IMR-90 (cell line): ENCODE data around the gene NPLOC4. TPM values are rescaled to one million over a fixed set of nuclear protein-coding genes. Genes with fewer than 3 reads are reported as not detected.

Source experiments
- ATAC-seq: fragments of 200-7000 bp; cut with Tn5 transposase; 2 replicates; pipeline ENCODE4 v1.9.1; 2020; ENCODE audit warnings: low read depth, mild to moderate bottlenecking, moderate library complexity
- BruUV-seq: library from RNA; stranded (reverse); fragments of 400-500 nt; replicated peaks from 2 replicates; lab custom pipeline; 2021; lab: Mats Ljungman, UMichigan
- CTCF ChIA-PET: fragments of 300-600 bp; formaldehyde crosslinking; extraction: SDS; loops from one replicate; lab custom pipeline; 2021; ENCODE audit warnings: antibody characterized with exemption; lab: Yijun Ruan, JAX
- POLR2A ChIA-PET: fragments of 300-600 bp; sonication (Branson Sonifier 250); formaldehyde crosslinking; loops from one replicate; lab custom pipeline; 2022; ENCODE audit warnings: antibody characterized with exemption; ENCODE audit not compliant: unreplicated experiment; lab: Charles Lee
- DNase-seq: peaks from one replicate; pipeline ENCODE4 v3.0.0; 2013
- H2AFZ ChIP-seq: replicated peaks from 2 replicates; pipeline ENCODE3; 2013; ENCODE audit warnings: low read length, mild to moderate bottlenecking; ENCODE audit not compliant: poor library complexity
- H2AK5ac ChIP-seq: 2 replicates; pipeline ENCODE4 v1.6.1; 2013; ENCODE audit warnings: low read depth, low read length, inconsistent platforms
- H2AK9ac ChIP-seq: replicated peaks from 2 replicates; pipeline ENCODE3; 2013; ENCODE audit warnings: mild to moderate bottlenecking, low read depth, low read length, moderate library complexity; ENCODE audit not compliant: poor library complexity
- H2BK120ac ChIP-seq: 2 replicates; pipeline ENCODE4 v1.6.1; 2013; ENCODE audit warnings: low read depth, low read length, inconsistent platforms
- H2BK15ac ChIP-seq: 3 replicates; pipeline ENCODE4 v1.6.1; 2013; ENCODE audit warnings: low read depth, low read length, inconsistent platforms
- H2BK20ac ChIP-seq: 2 replicates; pipeline ENCODE4 v1.6.1; 2013; ENCODE audit warnings: low read depth, mild to moderate bottlenecking, inconsistent platforms, low read length, moderate library complexity
- H2BK5ac ChIP-seq: 2 replicates; pipeline ENCODE4 v1.6.1; 2013; ENCODE audit warnings: mild to moderate bottlenecking, low read depth, low read length, inconsistent platforms; ENCODE audit not compliant: poor library complexity, severe bottlenecking
- H3K14ac ChIP-seq: replicated peaks from 2 replicates; pipeline ENCODE4 v1.6.1; 2013; ENCODE audit warnings: low read depth, low read length, inconsistent platforms
- H3K18ac ChIP-seq: 2 replicates; pipeline ENCODE4 v1.6.1; 2013; ENCODE audit warnings: low read depth, low read length, control low read depth
- H3K23ac ChIP-seq: 2 replicates; pipeline ENCODE4 v1.6.1; 2013; ENCODE audit warnings: low read depth, low read length, inconsistent platforms
- H3K27ac ChIP-seq: 2 replicates; pipeline ENCODE4 v1.5.1; 2013; ENCODE audit warnings: mild to moderate bottlenecking, control low read depth, low read length; ENCODE audit not compliant: insufficient read depth
- H3K27me3 ChIP-seq: 2 replicates; pipeline ENCODE4 v1.6.1; 2013; ENCODE audit warnings: low read length; ENCODE audit not compliant: control insufficient read depth, insufficient read depth
- H3K36me3 ChIP-seq: 2 replicates; pipeline ENCODE4 v1.6.1; 2013; ENCODE audit warnings: low read length, mixed read lengths; ENCODE audit not compliant: control insufficient read depth, insufficient read depth
- H3K4ac ChIP-seq: 2 replicates; pipeline ENCODE4 v1.6.1; 2013; ENCODE audit warnings: low read depth, low read length, inconsistent platforms
- H3K4me1 ChIP-seq: 2 replicates; pipeline ENCODE4 v1.6.1; 2013; ENCODE audit warnings: low read length, mixed read lengths; ENCODE audit not compliant: control insufficient read depth, insufficient read depth
- H3K4me2 ChIP-seq: 2 replicates; pipeline ENCODE4 v1.6.1; 2013; ENCODE audit warnings: low read depth, mild to moderate bottlenecking, control low read depth, low read length, moderate library complexity
- H3K4me3 ChIP-seq: 2 replicates; pipeline ENCODE4 v1.5.1; 2013; ENCODE audit warnings: low read depth, mild to moderate bottlenecking, control low read depth, low read length, moderate library complexity; ENCODE audit not compliant: insufficient read depth
- H3K56ac ChIP-seq: 2 replicates; pipeline ENCODE4 v1.6.1; 2013; ENCODE audit warnings: low read length, inconsistent platforms; ENCODE audit not compliant: insufficient read depth; ENCODE audit errors: extremely low read depth
- H3K79me1 ChIP-seq, 2 experiments: 2 replicates each; pipeline ENCODE4 v1.6.1; 2013; ENCODE audit warnings: low read length in 2 of 2, inconsistent platforms in 1 of 2, low read depth in 1 of 2
- H3K9ac ChIP-seq: 2 replicates; pipeline ENCODE4 v1.6.1; 2013; ENCODE audit warnings: low read depth, low read length, control low read depth
- H3K9me1 ChIP-seq: 2 replicates; pipeline ENCODE4 v1.6.1; 2013; ENCODE audit warnings: low read length, inconsistent platforms; ENCODE audit not compliant: insufficient read depth
- H3K9me3 ChIP-seq: 2 replicates; pipeline ENCODE4 v1.6.1; 2013; ENCODE audit warnings: low read length; ENCODE audit not compliant: control insufficient read depth, insufficient read depth
- H4K20me1 ChIP-seq: 2 replicates; pipeline ENCODE4 v1.6.1; 2013; ENCODE audit warnings: low read length, inconsistent platforms; ENCODE audit not compliant: insufficient read depth
- H4K5ac ChIP-seq: 2 replicates; pipeline ENCODE4 v1.6.1; 2013; ENCODE audit warnings: mild to moderate bottlenecking, low read depth, low read length, control low read depth
- H4K8ac ChIP-seq, 2 experiments: 2 replicates each; pipeline ENCODE4 v1.6.1; 2013; ENCODE audit warnings: low read depth in 2 of 2, low read length in 2 of 2, control low read depth in 1 of 2, inconsistent platforms in 1 of 2
- H4K91ac ChIP-seq: 2 replicates; pipeline ENCODE4 v1.6.1; 2013; ENCODE audit warnings: low read depth, low read length, inconsistent platforms; ENCODE audit not compliant: insufficient read depth
- CEBPB ChIP-seq: IDR thresholded peaks from 2 replicates; pipeline ENCODE4 v1.6.1; 2012; ENCODE audit warnings: low read depth, low read length, improper control_type of control experiment
- MXI1 ChIP-seq: IDR thresholded peaks from 2 replicates; pipeline ENCODE4 v1.6.1; 2012; ENCODE audit warnings: low read depth, mild to moderate bottlenecking, low read length, moderate library complexity, borderline replicate concordance
- RCOR1 ChIP-seq: IDR thresholded peaks from 2 replicates; pipeline ENCODE4 v1.6.1; 2012; ENCODE audit warnings: mild to moderate bottlenecking, low read length, improper control_type of control experiment; ENCODE audit not compliant: insufficient replicate concordance
- USF2 ChIP-seq: fragments of 150-350 bp; IDR thresholded peaks from 2 replicates; pipeline ENCODE4 v1.6.1; 2017; ENCODE audit warnings: mild to moderate bottlenecking, antibody characterized with exemption, low read length, low read depth
- WGBS, 2 experiments: methylation state at CpG; one replicate each; pipeline versions ENCODE4 v1.1.5 to v1.1.7; 2013; ENCODE audit warnings: missing lambda C conversion rate in 2 of 2; ENCODE audit not compliant: insufficient read length in 1 of 2; ENCODE audit errors: extremely low coverage in 2 of 2; 5-methylcytosine and 5-hydroxymethylcytosine counted together
- dilution Hi-C: fragments of 300-500 bp; cut with HindIII; formaldehyde crosslinking; loops from one replicate; pipeline ENCODE4 v1.14.3; 2018; ENCODE audit warnings: low sequenced_read_pairs; ENCODE audit not compliant: unreplicated experiment
- in situ Hi-C: fragments of 300-500 bp; cut with MboI; formaldehyde crosslinking; loops from 3 replicates; pipeline ENCODE4 v1.14.3; 2019; ENCODE audit warnings: low sequenced_read_pairs, inconsistent platforms, mixed read lengths
- intact Hi-C: fragments of 100-400 bp; cut with micrococcal nuclease; formaldehyde crosslinking; loops from 2 replicates; pipeline ENCODE4 v1.10.0; 2022
- polyA plus RNA-seq, 3 experiments: library from polyadenylated mRNA; depleted of rRNA; stranded (reverse); fragments of >200 nt; gene quantifications; 2 replicates each; pipeline ENCODE4 v1.2.3, GENCODE V29; 2012; ENCODE audit warnings: low replicate concordance in 1 of 3
- total RNA-seq: library from RNA; depleted of rRNA; stranded (reverse); fragments of >200 nt; gene quantifications from 2 replicates; pipeline ENCODE4 v1.2.3, GENCODE V29; 2012
- TF ChIP-seq, protein P1 (sequence below): conservative IDR thresholded peaks from 2 replicates; pipeline ENCODE4 v1.5.1; 2012; ENCODE audit warnings: mild to moderate bottlenecking, low read depth, low read length, improper control_type of control experiment

Gene NPLOC4
- total and polyA plus RNA-seq, 2 of the 4 experiments (the other 2 are of a cell fraction): 70.4 to 78.3 TPM

- Histone ChIP-seq H3K23ac (no peak overlapping the region), H3K4me2 (no peak overlapping the region), H2BK120ac (no peak overlapping the region), H3K27ac (no peak overlapping the region), H3K4me3 (no peak overlapping the region), H2BK5ac (no peak overlapping the region), H2BK15ac (no peak overlapping the region), H3K9me1 (no peaks in the 10 kb centered on the region), H3K56ac (no peak overlapping the region), H3K79me1 (no peaks in the 10 kb centered on the region; a peak in 1 of 4 replicates), H4K91ac (no peak overlapping the region), H3K18ac (no peak overlapping the region), H3K9me3 (no peaks in the 10 kb centered on the region), H4K5ac (no peak overlapping the region), H4K8ac (no peak overlapping the region), H3K9ac (no peak overlapping the region), H2AK5ac (no peak overlapping the region), H3K4ac (no peak overlapping the region), H2AFZ (no peak overlapping the region), H3K4me1 (no peaks in the 10 kb centered on the region), H3K36me3 (peaks cover 34% of the 10 kb centered on the region), H3K14ac (no peak overlapping the region), H4K20me1 (peaks cover 7% of the 10 kb centered on the region; the same call in 1 of the 2 replicates), H2BK20ac (no peak overlapping the region), H3K27me3 (peaks cover 10% of the 10 kb centered on the region; the same call in 1 of the 2 replicates), H2AK9ac (no peak overlapping the region)
- 98% methylated on average over 13 of the region's 28 CpGs; no CpG with 5 or more reads in 1 of the 2 experiments for WGBS, 2 experiments
- ATAC-seq (no peak), DNase-seq (no peak)
- ChIA-PET CTCF (no interaction called here), POLR2A (no interaction called here)
- dilution Hi-C loops: no loop called here
- no peak for TF ChIP-seq USF2
- no peak for TF ChIP-seq CEBPB
- TF ChIP-seq, protein P1, sequence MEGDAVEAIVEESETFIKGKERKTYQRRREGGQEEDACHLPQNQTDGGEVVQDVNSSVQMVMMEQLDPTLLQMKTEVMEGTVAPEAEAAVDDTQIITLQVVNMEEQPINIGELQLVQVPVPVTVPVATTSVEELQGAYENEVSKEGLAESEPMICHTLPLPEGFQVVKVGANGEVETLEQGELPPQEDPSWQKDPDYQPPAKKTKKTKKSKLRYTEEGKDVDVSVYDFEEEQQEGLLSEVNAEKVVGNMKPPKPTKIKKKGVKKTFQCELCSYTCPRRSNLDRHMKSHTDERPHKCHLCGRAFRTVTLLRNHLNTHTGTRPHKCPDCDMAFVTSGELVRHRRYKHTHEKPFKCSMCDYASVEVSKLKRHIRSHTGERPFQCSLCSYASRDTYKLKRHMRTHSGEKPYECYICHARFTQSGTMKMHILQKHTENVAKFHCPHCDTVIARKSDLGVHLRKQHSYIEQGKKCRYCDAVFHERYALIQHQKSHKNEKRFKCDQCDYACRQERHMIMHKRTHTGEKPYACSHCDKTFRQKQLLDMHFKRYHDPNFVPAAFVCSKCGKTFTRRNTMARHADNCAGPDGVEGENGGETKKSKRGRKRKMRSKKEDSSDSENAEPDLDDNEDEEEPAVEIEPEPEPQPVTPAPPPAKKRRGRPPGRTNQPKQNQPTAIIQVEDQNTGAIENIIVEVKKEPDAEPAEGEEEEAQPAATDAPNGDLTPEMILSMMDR: no peak
- no peak for TF ChIP-seq MXI1
- no peak for TF ChIP-seq RCOR1
- BruUV-seq: no TSS peak
- intact Hi-C loops: no loop called here
- in situ Hi-C loops: no loop called here
Observed at GRCh38 chr17:81539961-81540675, 96.8 kb downstream of the NPLOC4 start.
